ENCODE results near the gene LCE3D.

DNA sequence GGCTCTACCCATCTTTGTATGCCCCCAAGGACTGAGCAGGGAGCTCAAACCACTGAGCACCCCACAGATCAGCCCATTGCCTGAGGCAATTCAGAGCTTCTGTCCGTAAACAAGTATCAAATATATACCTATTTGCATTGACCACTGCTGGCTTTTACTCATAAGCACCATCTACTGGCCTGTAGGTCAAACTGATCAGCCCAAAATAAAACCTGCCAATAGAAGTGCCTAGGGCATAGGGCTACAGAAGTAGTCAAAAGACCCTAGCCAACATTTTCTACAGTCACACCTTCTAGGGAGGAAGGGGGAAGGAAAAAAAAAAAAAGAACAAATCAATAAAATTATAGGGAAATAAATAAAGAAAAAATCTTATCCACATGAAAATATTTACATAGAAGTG lies 5.3 kb upstream of the LCE3D start:
- TF ChIP-seq MYNN (tag by site-specific recombination; IDR thresholded peaks at IDR 0.05; ENCODE audit: borderline replicate concordance) (no peak), TRIM28 (IDR thresholded peaks at IDR 0.05; ENCODE audit: borderline replicate concordance, low read length) (no peak), ZNF324 (tag by site-specific recombination; IDR thresholded peaks at IDR 0.05) (no peak), ZNF274 (IDR thresholded peaks at IDR 0.05; ENCODE audit: low read length) (no peak), ZNF274 (tag by site-specific recombination; IDR thresholded peaks at IDR 0.05; ENCODE audit: borderline replicate concordance) (no peak), ZSCAN23 (tag by site-specific recombination; IDR thresholded peaks at IDR 0.05) (no peak), ZNF175 (tag by site-specific recombination; IDR thresholded peaks at IDR 0.05) (no peak), ZNF202 (tag by site-specific recombination; IDR thresholded peaks at IDR 0.05; ENCODE audit: borderline replicate concordance) (no peak), GLI2 (tag by site-specific recombination; IDR thresholded peaks at IDR 0.05; ENCODE audit: borderline replicate concordance, low read depth) (no peak), ZNF776 (tag by site-specific recombination; IDR thresholded peaks at IDR 0.05; ENCODE audit: borderline replicate concordance) (no peak)
- TF ChIP-seq, protein P1, sequence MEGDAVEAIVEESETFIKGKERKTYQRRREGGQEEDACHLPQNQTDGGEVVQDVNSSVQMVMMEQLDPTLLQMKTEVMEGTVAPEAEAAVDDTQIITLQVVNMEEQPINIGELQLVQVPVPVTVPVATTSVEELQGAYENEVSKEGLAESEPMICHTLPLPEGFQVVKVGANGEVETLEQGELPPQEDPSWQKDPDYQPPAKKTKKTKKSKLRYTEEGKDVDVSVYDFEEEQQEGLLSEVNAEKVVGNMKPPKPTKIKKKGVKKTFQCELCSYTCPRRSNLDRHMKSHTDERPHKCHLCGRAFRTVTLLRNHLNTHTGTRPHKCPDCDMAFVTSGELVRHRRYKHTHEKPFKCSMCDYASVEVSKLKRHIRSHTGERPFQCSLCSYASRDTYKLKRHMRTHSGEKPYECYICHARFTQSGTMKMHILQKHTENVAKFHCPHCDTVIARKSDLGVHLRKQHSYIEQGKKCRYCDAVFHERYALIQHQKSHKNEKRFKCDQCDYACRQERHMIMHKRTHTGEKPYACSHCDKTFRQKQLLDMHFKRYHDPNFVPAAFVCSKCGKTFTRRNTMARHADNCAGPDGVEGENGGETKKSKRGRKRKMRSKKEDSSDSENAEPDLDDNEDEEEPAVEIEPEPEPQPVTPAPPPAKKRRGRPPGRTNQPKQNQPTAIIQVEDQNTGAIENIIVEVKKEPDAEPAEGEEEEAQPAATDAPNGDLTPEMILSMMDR (tag by site-specific recombination; IDR thresholded peaks at IDR 0.05) = no peak
- TF ChIP-seq, protein P2, sequence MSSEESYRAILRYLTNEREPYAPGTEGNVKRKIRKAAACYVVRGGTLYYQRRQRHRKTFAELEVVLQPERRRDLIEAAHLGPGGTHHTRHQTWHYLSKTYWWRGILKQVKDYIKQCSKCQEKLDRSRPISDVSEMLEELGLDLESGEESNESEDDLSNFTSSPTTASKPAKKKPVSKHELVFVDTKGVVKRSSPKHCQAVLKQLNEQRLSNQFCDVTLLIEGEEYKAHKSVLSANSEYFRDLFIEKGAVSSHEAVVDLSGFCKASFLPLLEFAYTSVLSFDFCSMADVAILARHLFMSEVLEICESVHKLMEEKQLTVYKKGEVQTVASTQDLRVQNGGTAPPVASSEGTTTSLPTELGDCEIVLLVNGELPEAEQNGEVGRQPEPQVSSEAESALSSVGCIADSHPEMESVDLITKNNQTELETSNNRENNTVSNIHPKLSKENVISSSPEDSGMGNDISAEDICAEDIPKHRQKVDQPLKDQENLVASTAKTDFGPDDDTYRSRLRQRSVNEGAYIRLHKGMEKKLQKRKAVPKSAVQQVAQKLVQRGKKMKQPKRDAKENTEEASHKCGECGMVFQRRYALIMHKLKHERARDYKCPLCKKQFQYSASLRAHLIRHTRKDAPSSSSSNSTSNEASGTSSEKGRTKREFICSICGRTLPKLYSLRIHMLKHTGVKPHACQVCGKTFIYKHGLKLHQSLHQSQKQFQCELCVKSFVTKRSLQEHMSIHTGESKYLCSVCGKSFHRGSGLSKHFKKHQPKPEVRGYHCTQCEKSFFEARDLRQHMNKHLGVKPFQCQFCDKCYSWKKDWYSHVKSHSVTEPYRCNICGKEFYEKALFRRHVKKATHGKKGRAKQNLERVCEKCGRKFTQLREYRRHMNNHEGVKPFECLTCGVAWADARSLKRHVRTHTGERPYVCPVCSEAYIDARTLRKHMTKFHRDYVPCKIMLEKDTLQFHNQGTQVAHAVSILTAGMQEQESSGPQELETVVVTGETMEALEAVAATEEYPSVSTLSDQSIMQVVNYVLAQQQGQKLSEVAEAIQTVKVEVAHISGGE (tag by site-specific recombination; conservative IDR thresholded peaks at IDR 0.05; ENCODE audit: low read depth) = no peak
- TF ChIP-seq, protein P3, sequence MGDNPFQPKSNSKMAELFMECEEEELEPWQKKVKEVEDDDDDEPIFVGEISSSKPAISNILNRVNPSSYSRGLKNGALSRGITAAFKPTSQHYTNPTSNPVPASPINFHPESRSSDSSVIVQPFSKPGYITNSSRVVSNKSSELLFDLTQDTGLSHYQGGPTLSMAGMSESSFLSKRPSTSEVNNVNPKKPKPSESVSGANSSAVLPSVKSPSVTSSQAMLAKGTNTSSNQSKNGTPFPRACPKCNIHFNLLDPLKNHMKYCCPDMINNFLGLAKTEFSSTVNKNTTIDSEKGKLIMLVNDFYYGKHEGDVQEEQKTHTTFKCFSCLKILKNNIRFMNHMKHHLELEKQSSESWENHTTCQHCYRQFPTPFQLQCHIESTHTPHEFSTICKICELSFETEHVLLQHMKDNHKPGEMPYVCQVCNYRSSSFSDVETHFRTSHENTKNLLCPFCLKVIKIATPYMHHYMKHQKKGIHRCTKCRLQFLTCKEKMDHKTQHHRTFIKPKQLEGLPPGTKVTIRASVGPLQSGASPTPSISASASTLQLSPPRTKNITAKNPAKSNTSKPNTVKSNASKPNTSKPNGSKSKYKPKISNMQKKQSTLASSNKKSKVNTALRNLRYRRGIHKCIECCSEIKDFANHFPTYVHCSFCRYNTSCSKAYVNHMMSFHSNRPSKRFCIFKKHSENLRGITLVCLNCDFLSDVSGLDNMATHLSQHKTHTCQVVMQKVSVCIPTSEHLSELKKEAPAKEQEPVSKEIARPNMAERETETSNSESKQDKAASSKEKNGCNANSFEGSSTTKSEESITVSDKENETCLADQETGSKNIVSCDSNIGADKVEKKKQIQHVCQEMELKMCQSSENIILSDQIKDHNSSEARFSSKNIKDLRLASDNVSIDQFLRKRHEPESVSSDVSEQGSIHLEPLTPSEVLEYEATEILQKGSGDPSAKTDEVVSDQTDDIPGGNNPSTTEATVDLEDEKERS (tag by site-specific recombination; IDR thresholded peaks at IDR 0.05) = no peak
- TF ChIP-seq, protein P4, sequence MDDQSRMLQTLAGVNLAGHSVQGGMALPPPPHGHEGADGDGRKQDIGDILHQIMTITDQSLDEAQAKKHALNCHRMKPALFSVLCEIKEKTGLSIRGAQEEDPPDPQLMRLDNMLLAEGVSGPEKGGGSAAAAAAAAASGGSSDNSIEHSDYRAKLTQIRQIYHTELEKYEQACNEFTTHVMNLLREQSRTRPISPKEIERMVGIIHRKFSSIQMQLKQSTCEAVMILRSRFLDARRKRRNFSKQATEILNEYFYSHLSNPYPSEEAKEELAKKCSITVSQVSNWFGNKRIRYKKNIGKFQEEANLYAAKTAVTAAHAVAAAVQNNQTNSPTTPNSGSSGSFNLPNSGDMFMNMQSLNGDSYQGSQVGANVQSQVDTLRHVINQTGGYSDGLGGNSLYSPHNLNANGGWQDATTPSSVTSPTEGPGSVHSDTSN (CRISPR knock-in tag; IDR thresholded peaks at IDR 0.05) = no peak
- TF ChIP-seq, protein P5, sequence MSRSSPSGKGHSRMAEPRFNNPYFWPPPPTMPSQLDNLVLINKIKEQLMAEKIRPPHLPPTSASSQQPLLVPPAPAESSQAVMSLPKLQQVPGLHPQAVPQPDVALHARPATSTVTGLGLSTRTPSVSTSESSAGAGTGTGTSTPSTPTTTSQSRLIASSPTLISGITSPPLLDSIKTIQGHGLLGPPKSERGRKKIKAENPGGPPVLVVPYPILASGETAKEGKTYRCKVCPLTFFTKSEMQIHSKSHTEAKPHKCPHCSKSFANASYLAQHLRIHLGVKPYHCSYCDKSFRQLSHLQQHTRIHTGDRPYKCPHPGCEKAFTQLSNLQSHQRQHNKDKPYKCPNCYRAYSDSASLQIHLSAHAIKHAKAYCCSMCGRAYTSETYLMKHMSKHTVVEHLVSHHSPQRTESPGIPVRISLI (tag by site-specific recombination; IDR thresholded peaks at IDR 0.05) = no peak

Data from HEK293 (cell line).